ENCODE measurements around the gene FASTKD2.

FASTKD2 gene

GRCh38 chr2:206832873-206833272 lies 67.5 kb downstream of the FASTKD2 start:
- TF ChIP-seq KLF17 (tag by site-specific recombination; IDR thresholded peaks at IDR 0.05) (no peak), KLF1 (tag by site-specific recombination; IDR thresholded peaks at IDR 0.05) (no peak), SP3 (tag by site-specific recombination; IDR thresholded peaks at IDR 0.05) (no peak), ZNF473 (tag by site-specific recombination; IDR thresholded peaks at IDR 0.05) (no peak), HOXA7 (CRISPR knock-in tag; IDR thresholded peaks at IDR 0.05; ENCODE audit: borderline replicate concordance) (no peak), PRDM6 (tag by site-specific recombination; IDR thresholded peaks at IDR 0.05) (no peak), ZNF184 (tag by site-specific recombination; IDR thresholded peaks at IDR 0.05) (no peak), HOXC10 (CRISPR knock-in tag; IDR thresholded peaks at IDR 0.05) (no peak), ZNF239 (tag by site-specific recombination; IDR thresholded peaks at IDR 0.05) (no peak), ZFP69B (tag by site-specific recombination; IDR thresholded peaks at IDR 0.05) (no peak), ZNF391 (tag by site-specific recombination; IDR thresholded peaks at IDR 0.05; ENCODE audit: borderline replicate concordance, low read depth) (no peak), ZBTB7A (tag by site-specific recombination; IDR thresholded peaks at IDR 0.05; ENCODE audit: low read depth) (no peak), ZNF660 (tag by site-specific recombination; IDR thresholded peaks at IDR 0.05) (no peak), ZNF777 (tag by site-specific recombination; IDR thresholded peaks at IDR 0.05; ENCODE audit: borderline replicate concordance) (no peak)
- H3K36me3 ChIP-seq (ENCODE audit: control insufficient read depth in 2 of 2, insufficient read depth in 1 of 2, low read length in 2 of 2) = no peaks in the 10 kb centered on the region
- no peak overlapping the region for H3K27ac ChIP-seq (ENCODE audit: extremely low read depth, low read depth, low read length)
- no peaks in the 10 kb centered on the region for H3K9me3 ChIP-seq (ENCODE audit: control insufficient read depth, insufficient read depth, low read depth, low read length)
- ChIA-PET POLR2A (no interaction called here), CTCF (interaction anchor here (0.5 kb wide), 1 partner anchor 27 kb away, joined by 7 read pairs; no protein-coding TSS in a partner anchor)
- no peaks in the 10 kb centered on the region for H3K4me1 ChIP-seq (ENCODE audit: control insufficient read depth, insufficient read depth, low read length)
- no peak overlapping the region for H3K4me3 ChIP-seq (ENCODE audit: low read depth, low read length)

GRCh38 chr2:206833291-206833690 lies 67.9 kb downstream of the FASTKD2 start:
- ChIA-PET POLR2A (no interaction called here), CTCF (no interaction called here)
- Histone ChIP-seq H3K9me3 (ENCODE audit: control insufficient read depth, insufficient read depth, low read depth, low read length) (no peaks in the 10 kb centered on the region), H3K4me1 (ENCODE audit: control insufficient read depth, insufficient read depth, low read length) (no peaks in the 10 kb centered on the region), H3K4me3 (ENCODE audit: low read depth, low read length) (no peak overlapping the region), H3K27ac (ENCODE audit: extremely low read depth, low read depth, low read length) (no peak overlapping the region), H3K36me3 (ENCODE audit: control insufficient read depth in 2 of 2, insufficient read depth in 1 of 2, low read length in 2 of 2) (no peaks in the 10 kb centered on the region)
- no peak for TF ChIP-seq ZBTB8A (tag by site-specific recombination; IDR thresholded peaks at IDR 0.05)
- no peak for TF ChIP-seq ZNF18 (tag by site-specific recombination; IDR thresholded peaks at IDR 0.05)
- no peak for TF ChIP-seq ZBTB26 (tag by site-specific recombination; optimal IDR thresholded peaks at IDR 0.05)
- no peak for TF ChIP-seq OVOL3 (tag by site-specific recombination; IDR thresholded peaks at IDR 0.05)
- no peak for TF ChIP-seq ZFP3 (tag by site-specific recombination; IDR thresholded peaks at IDR 0.05; ENCODE audit: low read depth)
- TF ChIP-seq ATF2 (tag by site-specific recombination; IDR thresholded peaks at IDR 0.05; ENCODE audit: low read depth) = no peak
- no peak for TF ChIP-seq KLF16 (tag by site-specific recombination; IDR thresholded peaks at IDR 0.05)
- no peak for TF ChIP-seq YY1 (tag by site-specific recombination; IDR thresholded peaks at IDR 0.05)
- TF ChIP-seq ZNF169 (tag by site-specific recombination; IDR thresholded peaks at IDR 0.05) = no peak
- no peak for TF ChIP-seq MYNN (tag by site-specific recombination; IDR thresholded peaks at IDR 0.05; ENCODE audit: borderline replicate concordance)
- TF ChIP-seq ZNF776 (tag by site-specific recombination; IDR thresholded peaks at IDR 0.05; ENCODE audit: borderline replicate concordance) = no peak
- no peak for TF ChIP-seq ZNF133 (tag by site-specific recombination; IDR thresholded peaks at IDR 0.05)
- TF ChIP-seq ZNF830 (tag by site-specific recombination; IDR thresholded peaks at IDR 0.05; ENCODE audit: low read depth) = no peak
- TF ChIP-seq ZSCAN16 (tag by site-specific recombination; IDR thresholded peaks at IDR 0.05) = no peak
- TF ChIP-seq IKZF3 (tag by site-specific recombination; IDR thresholded peaks at IDR 0.05) = no peak
- no peak for TF ChIP-seq ZNF366 (tag by site-specific recombination; conservative IDR thresholded peaks at IDR 0.05)
- TF ChIP-seq ZNF138 (tag by site-specific recombination; IDR thresholded peaks at IDR 0.05; ENCODE audit: borderline replicate concordance) = no peak
- TF ChIP-seq ZNF561 (tag by site-specific recombination; IDR thresholded peaks at IDR 0.05; ENCODE audit: borderline replicate concordance) = no peak
